Omental fat pad (tissue), 4 donors: ENCODE measurements around the gene ADAMTS12. TPM values are rescaled to one million over a fixed set of nuclear protein-coding genes. Genes with fewer than 3 reads are reported as not detected.

Experiments used
- ATAC-seq: fragments of 150-250 bp; one replicate; pipeline ENCODE4 v1.9.1; 2016; ENCODE audit warnings: mild to moderate bottlenecking, moderate library complexity; ENCODE audit not compliant: low FRiP score
- DNase-seq: peaks from one replicate; pipeline ENCODE4 v3.0.0-alpha.2; 2019; ENCODE audit warnings: low spot score
- CTCF ChIP-seq, 3 donors: fragments of 450-650 bp; IDR thresholded peaks; one replicate each; pipeline ENCODE4 v1.5.1; 2016 to 2017; ENCODE audit warnings: antibody characterized with exemption in 3 of 3, mild to moderate bottlenecking in 3 of 3, moderate library complexity in 2 of 3
- total RNA-seq, 4 donors: library from RNA; depleted of rRNA; stranded (reverse); fragments of >200 nt; gene quantifications; one replicate each; pipeline ENCODE4 v1.1.0, GENCODE V29; 2016

The ADAMTS12 gene
- total RNA-seq, 4 donors from 2014 or later: 17.5 to 42.9 (median 24.0) TPM

- DNase-seq: no peak
- ATAC-seq: no peak
- no peak for TF ChIP-seq CTCF (IDR thresholded peaks at IDR 0.05)
Measured at GRCh38 chr5:33812746-33813145, 79.0 kb downstream of the ADAMTS12 start.

GRCh38 chr5:33810491-33811120 lies 81.2 kb downstream of the ADAMTS12 start:
- DNase-seq (no peak), ATAC-seq (peak; percentile 67)
- TF ChIP-seq CTCF (IDR thresholded peaks at IDR 0.05): no peak

- TF ChIP-seq CTCF (IDR thresholded peaks at IDR 0.05): no peak
- no peak for DNase-seq
- no peak for ATAC-seq
Measured at GRCh38 chr5:33809936-33810335, 81.9 kb downstream of the ADAMTS12 start.

- DNase-seq (no peak), ATAC-seq (no peak)
- TF ChIP-seq CTCF (IDR thresholded peaks at IDR 0.05): no peak
Measured at GRCh38 chr5:33808699-33809098, 83.1 kb downstream of the ADAMTS12 start.

- DNase-seq (no peak), ATAC-seq (no peak)
- TF ChIP-seq CTCF (IDR thresholded peaks at IDR 0.05): no peak
Measured at GRCh38 chr5:33807771-33808170, 84.0 kb downstream of the ADAMTS12 start.

GRCh38 chr5:33806738-33807442 lies 84.9 kb downstream of the ADAMTS12 start:
- no peak for ATAC-seq
- TF ChIP-seq CTCF (IDR thresholded peaks at IDR 0.05): no peak
- no peak for DNase-seq

GRCh38 chr5:33801292-33801691 lies 90.5 kb downstream of the ADAMTS12 start:
- ATAC-seq (no peak), DNase-seq (no peak)
- TF ChIP-seq CTCF (IDR thresholded peaks at IDR 0.05): no peak
